Measurements from ENCODE around the gene NINJ2.
"Not testable (repeated sequence)": the region's sequence is repeated elsewhere in the genome, so short reads cannot be mapped to it uniquely, and the experiment has no call there.

The NINJ2 gene

DNA sequence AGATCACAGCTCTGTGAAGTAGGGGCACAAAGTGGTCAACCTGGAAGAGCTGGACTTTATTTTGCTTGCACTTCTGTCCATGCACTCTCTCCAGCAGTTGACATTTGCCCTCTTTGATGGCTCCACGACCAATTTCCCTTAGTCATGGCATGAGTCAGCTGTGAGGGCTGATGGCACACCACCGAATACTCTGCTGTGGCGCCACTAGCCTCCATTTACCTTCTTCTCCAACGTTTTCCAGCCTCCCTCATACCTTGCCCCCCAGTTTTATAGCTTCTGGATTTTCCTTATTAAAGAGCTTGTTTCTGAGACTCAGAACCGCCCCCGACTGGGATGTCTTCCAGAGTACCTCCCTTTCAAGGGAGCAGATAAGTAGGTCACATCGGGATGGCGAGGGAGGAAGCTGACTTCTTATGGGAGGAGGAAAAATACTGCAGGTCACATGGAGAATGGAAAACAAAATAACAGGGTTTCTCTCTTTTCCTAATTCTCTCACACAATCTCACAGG, 17.6 kb downstream of the NINJ2 start:
- intact Hi-C loops (cut with DNase I), result loop anchor here (10.0 kb wide), 1 partner anchor 309 kb away; no protein-coding TSS in a partner anchor
- peak in 39 of 42 donors; percentile 26 to 89 (median 66) for DNase-seq

- DNase-seq, result peak in 15 of 42 donors; percentile 22 to 81 (median 43)
- intact Hi-C loops (cut with DNase I), result loop anchor here (5.0 to 10.0 kb wide), 2 partner anchors 107 to 310 kb away; partner anchors contain the start of gene WNK1
Observed at GRCh38 chr12:644818-645552, 18.3 kb downstream of the NINJ2 start.

- DNase-seq, result no peak
- intact Hi-C loops (cut with DNase I), result loop anchor here (5.0 to 10.0 kb wide), 2 partner anchors 108 to 311 kb away; partner anchors contain the start of gene WNK1
Observed at GRCh38 chr12:644303-644639, 19.0 kb downstream of the NINJ2 start.

DNA sequence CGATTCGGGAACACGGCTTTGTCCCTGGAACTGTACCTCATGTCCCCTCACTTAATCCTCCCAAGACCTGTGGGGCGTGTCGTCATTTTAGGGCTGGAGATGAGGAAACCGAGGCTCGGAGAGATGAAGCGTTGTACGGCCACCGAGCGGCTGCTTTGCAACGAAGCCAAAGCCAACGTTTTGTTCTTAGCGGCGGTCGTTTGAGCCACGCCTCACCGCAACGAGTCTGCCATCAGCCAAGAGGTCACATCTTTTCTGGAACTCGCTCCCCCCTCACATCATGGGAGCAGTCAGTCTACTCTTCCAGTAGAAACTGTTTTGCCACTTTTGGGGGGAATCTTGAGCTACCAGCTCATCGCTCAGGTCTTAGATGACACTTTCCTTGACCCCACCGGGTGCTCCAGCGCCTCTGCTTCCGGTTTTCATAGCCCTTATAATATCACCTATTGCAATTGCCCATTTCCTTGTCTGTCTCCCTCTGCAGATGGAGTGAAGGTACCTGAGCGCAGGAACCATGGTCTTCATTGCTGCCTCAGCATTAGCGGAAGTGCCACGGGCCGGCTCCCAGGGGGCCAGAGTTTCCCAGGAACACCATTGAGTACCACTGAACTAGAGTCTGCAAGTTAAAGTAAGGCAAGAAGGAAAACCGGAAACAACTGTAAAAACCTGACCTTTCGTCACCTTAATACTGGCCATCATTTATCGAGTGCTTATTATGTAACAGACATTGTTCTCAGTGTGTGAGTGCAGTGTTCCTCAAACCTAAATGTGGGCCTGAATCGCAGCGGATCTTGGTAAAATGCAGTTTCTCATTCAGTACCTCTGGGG, 19.6 kb downstream of the NINJ2 start:
- intact Hi-C loops (cut with DNase I), result loop anchor here (2.0 to 10.0 kb wide), 3 partner anchors 67 to 311 kb away; partner anchors contain the start of gene WNK1
- DNase-seq, result peak in 1 of 42 donors; percentile 20

- intact Hi-C loops (cut with DNase I), result loop anchor here (2.0 to 10.0 kb wide), 3 partner anchors 66 to 312 kb away; partner anchors contain the start of gene WNK1
- peak in 40 of 42 donors; percentile 44 to 87 (median 72) for DNase-seq
Observed at GRCh38 chr12:642633-643474, 20.4 kb downstream of the NINJ2 start.

GRCh38 chr12:641321-641720, 21.9 kb downstream of the NINJ2 start:
- DNase-seq, result not testable (repeated sequence)
- intact Hi-C loops (cut with DNase I), result loop anchor here (5.0 to 10.0 kb wide), 2 partner anchors 111 to 313 kb away; partner anchors contain the start of gene WNK1

- intact Hi-C loops (cut with DNase I), result loop anchor here (5.0 to 10.0 kb wide), 2 partner anchors 112 to 314 kb away; partner anchors contain the start of gene WNK1
- DNase-seq, result no peak
Observed at GRCh38 chr12:640773-641172, 22.5 kb downstream of the NINJ2 start.

- DNase-seq, result no peak
- intact Hi-C loops (cut with DNase I), result loop anchor here (5.0 to 10.0 kb wide), 2 partner anchors 112 to 315 kb away; partner anchors contain the start of gene WNK1
Observed at GRCh38 chr12:639988-640387, 23.3 kb downstream of the NINJ2 start.

- intact Hi-C loops (cut with DNase I), result no loop called here
- no peak for DNase-seq
Observed at GRCh38 chr12:639566-639965, 23.7 kb downstream of the NINJ2 start.

GRCh38 chr12:638953-639557, 24.2 kb downstream of the NINJ2 start:
- intact Hi-C loops (cut with DNase I), result no loop called here
- no peak for DNase-seq

DNA sequence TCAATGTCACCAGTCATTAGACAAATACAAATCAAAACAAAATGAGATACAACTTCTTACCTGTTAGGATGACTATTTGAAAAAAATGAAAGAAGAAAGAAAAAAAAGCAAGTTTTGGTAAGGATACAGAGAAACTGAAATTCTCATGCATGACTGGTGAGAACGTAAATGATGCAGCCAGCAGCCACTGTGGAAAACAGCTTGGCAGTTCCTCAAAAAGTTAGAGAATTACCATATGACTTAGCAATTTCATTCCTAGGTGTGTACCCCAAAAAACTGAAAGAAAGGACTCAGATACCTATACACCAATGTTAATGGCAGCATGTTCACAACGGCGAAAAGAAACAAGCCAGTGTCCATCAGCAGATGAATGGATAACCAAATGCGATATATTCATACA, 26.6 kb downstream of the NINJ2 start:
- intact Hi-C loops (cut with DNase I), result no loop called here
- no peak for DNase-seq

- intact Hi-C loops (cut with DNase I), result no loop called here
- no peak for DNase-seq
Observed at GRCh38 chr12:633731-634130, 29.5 kb downstream of the NINJ2 start.

DNA sequence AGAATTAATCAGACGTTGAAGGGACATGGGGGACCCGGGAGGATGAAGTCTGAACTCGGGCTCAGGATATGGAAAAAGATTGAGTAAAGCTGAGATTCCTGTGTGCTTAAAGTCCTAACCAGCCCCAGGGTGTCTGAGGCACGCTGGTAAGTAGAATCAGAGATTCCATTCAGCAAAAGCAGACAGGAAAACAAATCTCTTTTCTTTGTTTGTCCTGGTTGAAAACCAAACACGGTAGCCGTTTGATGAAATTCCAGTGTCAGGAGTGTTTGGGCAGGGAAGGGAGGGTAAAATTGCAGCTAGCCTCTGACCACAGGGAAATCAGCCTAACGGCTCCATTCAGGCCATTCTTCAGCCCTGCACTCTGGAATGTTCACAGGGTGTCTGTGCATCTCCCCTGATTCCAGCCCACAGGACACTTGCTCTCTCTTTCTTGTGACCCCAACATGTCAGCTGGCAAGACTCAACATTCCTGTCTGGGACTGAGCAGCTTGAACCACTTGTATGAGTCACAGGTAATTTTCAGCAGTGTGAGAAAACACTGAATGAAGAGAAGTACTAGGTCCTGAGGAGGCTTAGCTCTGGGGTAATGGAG, 31.0 kb downstream of the NINJ2 start:
- intact Hi-C loops (cut with DNase I), result no loop called here
- DNase-seq, result no peak

DNA sequence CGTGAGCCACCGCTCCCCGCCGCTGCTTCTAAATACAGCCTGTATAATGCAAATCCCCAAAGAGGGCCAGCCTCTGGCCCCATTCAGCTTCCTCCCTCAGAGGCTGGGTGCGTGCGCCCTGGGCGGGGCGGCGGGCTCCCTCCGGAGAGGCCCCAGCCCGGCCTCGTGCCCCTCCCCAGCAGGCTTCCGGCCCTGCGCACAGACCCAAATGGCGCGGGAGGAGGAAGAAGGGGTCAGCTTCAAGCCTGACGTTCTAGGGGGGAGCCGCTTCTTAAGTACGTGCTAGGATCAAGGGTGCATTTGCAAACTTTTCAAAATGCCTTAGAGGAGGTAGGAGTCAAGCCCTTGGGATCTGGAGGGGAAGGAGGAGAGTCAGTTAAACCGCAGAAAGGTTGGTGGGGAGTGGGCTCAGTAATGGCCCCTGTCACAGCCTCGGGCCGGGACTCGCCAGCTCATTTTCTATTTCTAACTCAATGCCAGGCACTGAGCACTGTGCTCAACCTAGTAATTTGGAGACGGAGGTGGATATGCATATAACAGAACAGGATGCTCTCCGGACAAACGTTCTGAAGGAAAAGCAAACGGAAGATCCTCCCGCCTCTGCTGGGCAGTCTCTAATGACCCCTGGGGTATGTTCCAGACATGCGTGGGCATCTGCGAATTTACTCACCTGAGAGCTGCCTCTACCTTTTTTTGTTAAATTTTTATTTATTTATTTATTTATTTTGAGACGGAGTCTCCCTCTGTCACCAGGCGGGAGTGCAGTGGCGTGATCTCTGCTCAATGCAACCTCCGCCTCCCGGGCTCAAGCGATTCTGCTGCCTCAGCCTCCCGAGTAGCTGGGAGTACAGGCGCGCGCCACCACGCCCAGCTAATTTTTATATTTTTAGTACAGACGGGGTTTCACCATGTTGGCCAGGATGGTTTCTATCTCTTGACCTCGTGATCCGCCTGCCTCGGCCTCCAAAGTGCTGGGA, 32.3 kb downstream of the NINJ2 start:
- intact Hi-C loops (cut with DNase I), result no loop called here
- DNase-seq, result peak in 17 of 42 donors; percentile 14 to 69 (median 46)

- DNase-seq; intact Hi-C loops (cut with DNase I): not testable (repeated sequence)
Observed at GRCh38 chr12:628742-629078, 34.5 kb downstream of the NINJ2 start.

GRCh38 chr12:627863-628741, 35.1 kb downstream of the NINJ2 start:
- intact Hi-C loops (cut with DNase I), result no loop called here
- DNase-seq, result no peak

Measured in head of caudate nucleus (tissue), 42 donors.